ENCODE data around the gene RANBP3.

RANBP3 gene

DNA sequence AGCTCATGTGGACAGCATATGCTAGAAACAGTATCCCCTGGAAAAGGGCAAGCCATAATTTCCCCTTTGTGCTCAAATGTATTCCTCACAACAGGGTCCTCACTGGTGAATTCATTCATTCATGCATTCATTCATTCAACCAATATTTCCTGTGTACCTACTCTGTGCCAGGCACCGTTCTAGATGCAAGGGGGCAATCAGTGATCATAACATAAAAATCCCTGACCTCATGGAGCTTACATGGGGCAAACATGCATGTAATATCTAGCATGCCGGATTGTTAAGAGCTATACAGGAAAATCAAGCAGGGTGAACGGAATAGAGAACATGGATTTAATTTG is 2.6 kb downstream of the RANBP3 start:
- TF ChIP-seq FOXM1 (IDR thresholded peaks at IDR 0.05; ENCODE audit: borderline replicate concordance, low read depth) (no peak), TCF12 (IDR thresholded peaks at IDR 0.05; ENCODE audit: low read depth) (no peak), EGR1 (IDR thresholded peaks at IDR 0.05) (no peak), MAX (IDR thresholded peaks at IDR 0.05) (no peak), CREB1 (IDR thresholded peaks at IDR 0.05; ENCODE audit: low read depth) (no peak), CEBPB (IDR thresholded peaks at IDR 0.05) (no peak), REST (IDR thresholded peaks at IDR 0.05; ENCODE audit: low read depth) (no peak), ZBTB7A (IDR thresholded peaks at IDR 0.05; ENCODE audit: low read depth) (no peak), YY1 (IDR thresholded peaks at IDR 0.05; ENCODE audit: low read depth) (no peak), NFIC (IDR thresholded peaks at IDR 0.05) (no peak), RAD21 (IDR thresholded peaks at IDR 0.05; ENCODE audit: low read depth) (no peak), TAF1 (IDR thresholded peaks at IDR 0.05; ENCODE audit: low read depth) (no peak), TEAD4 (IDR thresholded peaks at IDR 0.05) (no peak), EP300 (IDR thresholded peaks at IDR 0.05; ENCODE audit: borderline replicate concordance) (no peak)
- TF ChIP-seq, protein P1, sequence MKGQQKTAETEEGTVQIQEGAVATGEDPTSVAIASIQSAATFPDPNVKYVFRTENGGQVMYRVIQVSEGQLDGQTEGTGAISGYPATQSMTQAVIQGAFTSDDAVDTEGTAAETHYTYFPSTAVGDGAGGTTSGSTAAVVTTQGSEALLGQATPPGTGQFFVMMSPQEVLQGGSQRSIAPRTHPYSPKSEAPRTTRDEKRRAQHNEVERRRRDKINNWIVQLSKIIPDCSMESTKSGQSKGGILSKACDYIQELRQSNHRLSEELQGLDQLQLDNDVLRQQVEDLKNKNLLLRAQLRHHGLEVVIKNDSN (IDR thresholded peaks at IDR 0.05): no peak

DNA sequence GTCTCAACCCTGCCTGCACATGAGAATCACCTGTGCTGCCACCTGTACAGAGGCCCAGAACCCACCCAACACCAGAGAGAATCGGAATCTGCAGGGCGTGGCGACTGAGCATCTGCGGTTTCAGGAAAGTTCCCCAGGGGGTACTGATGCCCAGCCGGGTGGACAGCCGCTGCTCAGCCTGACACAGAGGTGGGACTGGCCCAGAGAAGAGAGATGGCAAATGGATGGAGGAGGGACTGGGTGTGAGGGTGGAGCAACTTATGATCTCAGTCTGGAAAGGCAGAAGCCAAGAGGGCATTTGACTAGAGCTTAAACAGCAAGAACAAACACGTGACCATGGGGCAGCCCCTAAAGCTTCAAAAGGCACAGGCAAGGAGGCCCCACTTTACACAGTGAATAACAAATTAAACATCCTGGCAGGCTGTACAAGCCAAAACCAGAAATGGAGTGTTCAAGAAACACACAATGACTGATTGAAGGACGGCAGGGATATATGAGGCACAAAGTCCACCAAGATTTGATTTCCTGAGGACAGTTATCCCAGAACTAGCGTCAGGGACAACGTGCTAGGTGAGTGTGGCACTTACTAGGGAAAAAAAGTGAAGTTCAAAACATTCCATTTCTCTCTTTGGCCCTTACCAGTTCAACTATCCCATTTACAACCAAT is 3.1 kb downstream of the RANBP3 start:
- TF ChIP-seq CEBPB (IDR thresholded peaks at IDR 0.05) (no peak), NFIC (IDR thresholded peaks at IDR 0.05) (no peak), TAF1 (IDR thresholded peaks at IDR 0.05; ENCODE audit: low read depth) (no peak), CREB1 (IDR thresholded peaks at IDR 0.05; ENCODE audit: low read depth) (no peak), TCF12 (IDR thresholded peaks at IDR 0.05; ENCODE audit: low read depth) (no peak), YY1 (IDR thresholded peaks at IDR 0.05; ENCODE audit: low read depth) (no peak)
- TF ChIP-seq, protein P1 (IDR thresholded peaks at IDR 0.05): no peak

- TF ChIP-seq EGR1 (IDR thresholded peaks at IDR 0.05): no peak
- no peak for TF ChIP-seq FOXM1 (IDR thresholded peaks at IDR 0.05; ENCODE audit: borderline replicate concordance, low read depth)
- no peak for TF ChIP-seq CEBPB (IDR thresholded peaks at IDR 0.05)
- TF ChIP-seq REST (IDR thresholded peaks at IDR 0.05; ENCODE audit: low read depth): no peak
- TF ChIP-seq MAX (IDR thresholded peaks at IDR 0.05): no peak
- TF ChIP-seq ZBTB7A (IDR thresholded peaks at IDR 0.05; ENCODE audit: low read depth): no peak
- no peak for TF ChIP-seq EP300 (IDR thresholded peaks at IDR 0.05; ENCODE audit: borderline replicate concordance)
- no peak for TF ChIP-seq RAD21 (IDR thresholded peaks at IDR 0.05; ENCODE audit: low read depth)
- TF ChIP-seq YY1 (IDR thresholded peaks at IDR 0.05; ENCODE audit: low read depth): no peak
- no peak for TF ChIP-seq TEAD4 (IDR thresholded peaks at IDR 0.05)
- TF ChIP-seq CREB1 (IDR thresholded peaks at IDR 0.05; ENCODE audit: low read depth): no peak
- TF ChIP-seq TCF12 (IDR thresholded peaks at IDR 0.05; ENCODE audit: low read depth): no peak
- TF ChIP-seq NFIC (IDR thresholded peaks at IDR 0.05): no peak
- TF ChIP-seq, protein P1 (IDR thresholded peaks at IDR 0.05): no peak
- no peak for TF ChIP-seq TAF1 (IDR thresholded peaks at IDR 0.05; ENCODE audit: low read depth)
Measured at GRCh38 chr19:5973867-5974635, 3.9 kb downstream of the RANBP3 start.

DNA sequence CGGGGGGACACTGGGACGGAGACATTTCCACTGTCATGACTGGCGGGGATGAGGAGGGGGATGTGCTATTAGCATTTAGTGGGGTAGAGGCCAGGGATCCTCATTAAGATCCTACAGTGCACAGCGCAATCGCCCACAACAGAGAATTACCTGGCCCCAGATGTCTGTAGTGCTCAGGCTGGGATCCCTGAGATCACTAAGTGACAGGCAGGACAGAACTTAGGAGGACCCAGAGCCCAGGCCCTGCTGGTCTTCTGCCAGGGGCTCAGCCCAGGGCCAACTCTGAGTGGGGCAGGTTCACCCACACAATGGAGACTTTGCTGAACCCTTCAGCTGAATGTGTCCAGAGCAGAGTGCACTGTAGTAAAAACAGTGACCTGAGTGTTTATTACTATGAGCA is 4.6 kb downstream of the RANBP3 start:
- TF ChIP-seq, protein P1 (IDR thresholded peaks at IDR 0.05): no peak
- TF ChIP-seq TCF12 (IDR thresholded peaks at IDR 0.05; ENCODE audit: low read depth): no peak
- no peak for TF ChIP-seq ZBTB7A (IDR thresholded peaks at IDR 0.05; ENCODE audit: low read depth)
- TF ChIP-seq TEAD4 (IDR thresholded peaks at IDR 0.05): no peak
- no peak for TF ChIP-seq CEBPB (IDR thresholded peaks at IDR 0.05)
- TF ChIP-seq NFIC (IDR thresholded peaks at IDR 0.05): no peak
- TF ChIP-seq RAD21 (IDR thresholded peaks at IDR 0.05; ENCODE audit: low read depth): no peak
- no peak for TF ChIP-seq YY1 (IDR thresholded peaks at IDR 0.05; ENCODE audit: low read depth)
- no peak for TF ChIP-seq CREB1 (IDR thresholded peaks at IDR 0.05; ENCODE audit: low read depth)
- no peak for TF ChIP-seq TAF1 (IDR thresholded peaks at IDR 0.05; ENCODE audit: low read depth)
- TF ChIP-seq MAX (IDR thresholded peaks at IDR 0.05): no peak
- TF ChIP-seq EGR1 (IDR thresholded peaks at IDR 0.05): no peak
